Esophagus muscularis mucosa (tissue), 4 donors: ENCODE data around the gene DENND2A. TPM values are rescaled to one million over a fixed set of nuclear protein-coding genes. Genes with fewer than 3 reads are reported as not detected.

Experiments used
- DNase-seq: peaks from one replicate; pipeline ENCODE4 v3.0.0-alpha.2; 2017; ENCODE audit errors: extremely low spot score
- H3K27ac ChIP-seq, 4 donors: fragments of 200-600 bp; sonication (generic); replicated peaks in 1 of 4; 1 replicate in 3 of 4; 2 replicates in 1 of 4; pipeline ENCODE4 v1.5.1; 2016 to 2019; ENCODE audit warnings: mild to moderate bottlenecking in 1 of 4
- H3K27me3 ChIP-seq, 4 donors: fragments of 200-600 bp; sonication (generic); one replicate each; pipeline versions ENCODE4 v1.5.1 to v1.6.0; 2016 to 2019
- H3K36me3 ChIP-seq, 4 donors: fragments of 200-600 bp; sonication (generic); one replicate each; pipeline ENCODE4 v1.5.1; 2016 to 2019
- H3K4me1 ChIP-seq, 4 donors: fragments of 200-600 bp; sonication (generic); one replicate each; pipeline ENCODE4 v1.5.1; 2016 to 2019
- H3K4me3 ChIP-seq, 4 donors: fragments of 200-600 bp; sonication (generic); 1 replicate in 2 of 4; 2 replicates in 2 of 4; pipeline ENCODE4 v1.5.1; 2016 to 2019; ENCODE audit warnings: mild to moderate bottlenecking in 4 of 4, moderate library complexity in 1 of 4
- H3K9me3 ChIP-seq, 4 donors: fragments of 200-600 bp; sonication (generic); 1 replicate in 3 of 4; 2 replicates in 1 of 4; pipeline ENCODE4 v1.5.1; 2016 to 2019
- EP300 ChIP-seq: sonication (generic); formaldehyde crosslinking; IDR thresholded peaks from one replicate; pipeline ENCODE4 v1.6.1; 2017; ENCODE audit warnings: antibody characterized with exemption
- POLR2A ChIP-seq: fragments of 450-650 bp; IDR thresholded peaks from one replicate; pipeline ENCODE4 v1.6.1; 2017; ENCODE audit warnings: antibody characterized with exemption, moderate library complexity, mild to moderate bottlenecking, low read depth
- POLR2AphosphoS5 ChIP-seq, 2 donors: sonication (generic); formaldehyde crosslinking; IDR thresholded peaks; one replicate each; pipeline ENCODE4 v1.6.1; 2017; ENCODE audit warnings: antibody characterized with exemption in 2 of 2
- WGBS: methylation state at CpG from one replicate; pipeline ENCODE4 v1.1.5; 2018; 5-methylcytosine and 5-hydroxymethylcytosine counted together
- intact Hi-C: fragments of 100-400 bp; cut with DNase I; formaldehyde crosslinking; loops from one replicate; pipeline ENCODE4 v1.15.1; 2023
- total RNA-seq, 4 donors: library from RNA; depleted of rRNA; stranded (reverse); fragments of >200 nt; gene quantifications; one replicate each; pipeline versions ENCODE4 v1.1.0 to v1.2.1, GENCODE V29; 2016
- TF ChIP-seq, protein P1 (sequence below), 3 experiments: fragments of 200-600 bp in 2 of 3; fragments of 450-650 bp in 1 of 3; sonication (generic) in 2 of 3; IDR thresholded peaks; one replicate each; pipeline ENCODE4 v1.5.1; 2017 to 2019; ENCODE audit warnings: antibody characterized with exemption in 3 of 3, mild to moderate bottlenecking in 2 of 3, moderate library complexity in 1 of 3

Gene DENND2A
- total RNA-seq, 4 donors from 2014 or later = 46.4 to 77.2 (median 59.2) TPM

- WGBS = 47% methylated on average over 10 of the region's 11 CpGs
Measured at GRCh38 chr7:140656548-140657515, 16.2 kb upstream of the DENND2A start.

GRCh38 chr7:140655511-140656408 is 15.1 kb upstream of the DENND2A start:
- TF ChIP-seq EP300 (no peak), POLR2AphosphoS5 (IDR thresholded peaks at IDR 0.05) (no peak), POLR2A (no peak)
- TF ChIP-seq, protein P1, sequence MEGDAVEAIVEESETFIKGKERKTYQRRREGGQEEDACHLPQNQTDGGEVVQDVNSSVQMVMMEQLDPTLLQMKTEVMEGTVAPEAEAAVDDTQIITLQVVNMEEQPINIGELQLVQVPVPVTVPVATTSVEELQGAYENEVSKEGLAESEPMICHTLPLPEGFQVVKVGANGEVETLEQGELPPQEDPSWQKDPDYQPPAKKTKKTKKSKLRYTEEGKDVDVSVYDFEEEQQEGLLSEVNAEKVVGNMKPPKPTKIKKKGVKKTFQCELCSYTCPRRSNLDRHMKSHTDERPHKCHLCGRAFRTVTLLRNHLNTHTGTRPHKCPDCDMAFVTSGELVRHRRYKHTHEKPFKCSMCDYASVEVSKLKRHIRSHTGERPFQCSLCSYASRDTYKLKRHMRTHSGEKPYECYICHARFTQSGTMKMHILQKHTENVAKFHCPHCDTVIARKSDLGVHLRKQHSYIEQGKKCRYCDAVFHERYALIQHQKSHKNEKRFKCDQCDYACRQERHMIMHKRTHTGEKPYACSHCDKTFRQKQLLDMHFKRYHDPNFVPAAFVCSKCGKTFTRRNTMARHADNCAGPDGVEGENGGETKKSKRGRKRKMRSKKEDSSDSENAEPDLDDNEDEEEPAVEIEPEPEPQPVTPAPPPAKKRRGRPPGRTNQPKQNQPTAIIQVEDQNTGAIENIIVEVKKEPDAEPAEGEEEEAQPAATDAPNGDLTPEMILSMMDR (IDR thresholded peaks at IDR 0.05) = no peak
- DNase-seq = no peak
- H3K27ac ChIP-seq = peak overlapping the region; percentile 54 to 74 (median 68)
- 96% methylated on average over 14 of the region's 16 CpGs for WGBS
- no peaks in the 10 kb centered on the region for H3K9me3 ChIP-seq
- H3K27me3 ChIP-seq = no peaks in the 10 kb centered on the region
- peaks cover 27 to 37% (median 31%) of the 10 kb centered on the region in 4 donors for H3K4me1 ChIP-seq
- peak overlapping the region in 3 of 4 donors; percentile 38 to 48 (median 42) for H3K4me3 ChIP-seq
- no peaks in the 10 kb centered on the region for H3K36me3 ChIP-seq
- intact Hi-C loops = no loop called here

More at GRCh38 chr7:140656548-140657515, 16.2 kb upstream of the DENND2A start:
- TF ChIP-seq POLR2AphosphoS5 (IDR thresholded peaks at IDR 0.05) (peak in 1 of 2 donors; percentile 46), POLR2A (no peak)
- no peaks in the 10 kb centered on the region for H3K9me3 ChIP-seq
- H3K27me3 ChIP-seq = no peaks in the 10 kb centered on the region
- DNase-seq = no peak
- H3K4me1 ChIP-seq = peaks cover 27 to 32% (median 31%) of the 10 kb centered on the region in 4 donors
- peak overlapping the region; percentile 38 to 48 (median 42) for H3K4me3 ChIP-seq
- intact Hi-C loops = no loop called here
- H3K27ac ChIP-seq = peak overlapping the region; percentile 54 to 74 (median 68)
- H3K36me3 ChIP-seq = no peaks in the 10 kb centered on the region

- WGBS = 94% methylated on average over 4 of the region's 4 CpGs
- TF ChIP-seq, protein P1 (IDR thresholded peaks at IDR 0.05) = no peak
- TF ChIP-seq EP300 = no peak
- TF ChIP-seq POLR2AphosphoS5 (IDR thresholded peaks at IDR 0.05) = no peak
- TF ChIP-seq POLR2A = no peak
- no peak for DNase-seq
- H3K27me3 ChIP-seq = no peaks in the 10 kb centered on the region
- H3K4me1 ChIP-seq = peaks cover 27 to 37% (median 31%) of the 10 kb centered on the region in 4 donors
- H3K9me3 ChIP-seq = no peaks in the 10 kb centered on the region
- H3K27ac ChIP-seq = peak overlapping the region in 1 of 4 donors; percentile 58
- intact Hi-C loops = loop anchor here (5.0 kb wide), 1 partner anchor 177 kb away; the partner anchor contains the start of gene MKRN1
- H3K4me3 ChIP-seq = no peak overlapping the region
- no peaks in the 10 kb centered on the region for H3K36me3 ChIP-seq
Measured at GRCh38 chr7:140654661-140655060, 14.0 kb upstream of the DENND2A start.

GRCh38 chr7:140654109-140654387 is 13.4 kb upstream of the DENND2A start:
- H3K36me3 ChIP-seq = no peaks in the 10 kb centered on the region
- WGBS = 52% methylated on average over 2 of the region's 2 CpGs
- H3K9me3 ChIP-seq = no peaks in the 10 kb centered on the region
- no peaks in the 10 kb centered on the region for H3K27me3 ChIP-seq
- TF ChIP-seq, protein P1 (IDR thresholded peaks at IDR 0.05) = no peak
- TF ChIP-seq POLR2A (no peak), POLR2AphosphoS5 (IDR thresholded peaks at IDR 0.05) (no peak), EP300 (no peak)
- H3K27ac ChIP-seq = peak overlapping the region in 3 of 4 donors; percentile 34 to 58 (median 53)
- H3K4me3 ChIP-seq = no peak overlapping the region
- DNase-seq = no peak
- peaks cover 27 to 37% (median 31%) of the 10 kb centered on the region in 4 donors for H3K4me1 ChIP-seq
- intact Hi-C loops = loop anchor here (5.0 kb wide), 1 partner anchor 177 kb away; the partner anchor contains the start of gene MKRN1
